NCI-H1417 (cell line): ENCODE measurements around the gene CCDC27.
A peak's percentile ranks its signal among the peaks of the same experiment; 100 is the strongest.
"Not testable (repeated sequence)": the region's sequence is repeated elsewhere in the genome, so short reads cannot be mapped to it uniquely, and the experiment has no call there.

ENCODE experiments used
- DNase-seq, 3 experiments: peaks; one replicate each; lab custom pipeline; 2025; lab: John Stamatoyannopoulos, UW

The CCDC27 gene

DNA sequence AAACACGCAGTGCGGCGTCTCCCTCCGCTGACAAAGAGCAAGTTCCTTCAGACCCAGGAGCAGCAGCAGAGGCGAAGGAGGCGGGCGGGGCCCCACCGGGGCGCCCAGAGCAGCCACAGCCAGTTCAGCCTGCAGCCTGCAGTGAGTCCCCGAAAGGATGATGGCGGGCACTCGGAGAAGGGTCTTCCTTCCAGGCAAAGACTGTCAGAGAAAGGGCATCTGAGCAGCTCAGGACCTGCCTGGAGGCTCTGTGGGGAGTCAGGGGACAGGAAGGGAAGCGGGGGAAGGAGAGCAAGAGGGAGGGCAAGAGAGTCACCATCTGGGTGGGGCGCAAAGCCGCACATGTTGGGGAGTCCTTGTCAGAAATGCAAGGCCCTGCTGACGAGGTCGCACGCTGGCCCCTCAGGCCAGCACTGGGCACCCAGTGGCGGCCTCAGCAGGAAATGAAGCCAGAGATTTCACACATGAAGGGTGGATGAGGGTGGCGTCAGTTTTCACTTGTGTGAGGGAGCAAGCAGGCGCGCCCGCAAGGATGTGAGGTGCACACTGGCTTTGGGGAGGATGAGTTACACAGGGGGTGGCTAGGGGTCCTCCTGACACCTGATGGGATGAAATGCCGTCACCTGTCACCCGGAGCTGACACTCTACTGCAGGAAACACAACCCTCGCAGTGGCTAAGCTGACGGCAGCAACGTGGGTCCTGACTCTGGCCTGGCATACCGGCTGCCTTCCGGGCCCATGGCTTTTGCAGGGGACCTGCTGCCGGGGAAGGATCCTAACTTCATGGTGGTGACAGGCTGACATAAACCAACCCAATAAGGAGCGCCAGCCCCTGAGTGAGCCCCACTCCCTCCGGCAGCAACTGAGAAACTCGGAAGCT lies 37.4 kb downstream of the CCDC27 start:
- DNase-seq = no peak

DNA sequence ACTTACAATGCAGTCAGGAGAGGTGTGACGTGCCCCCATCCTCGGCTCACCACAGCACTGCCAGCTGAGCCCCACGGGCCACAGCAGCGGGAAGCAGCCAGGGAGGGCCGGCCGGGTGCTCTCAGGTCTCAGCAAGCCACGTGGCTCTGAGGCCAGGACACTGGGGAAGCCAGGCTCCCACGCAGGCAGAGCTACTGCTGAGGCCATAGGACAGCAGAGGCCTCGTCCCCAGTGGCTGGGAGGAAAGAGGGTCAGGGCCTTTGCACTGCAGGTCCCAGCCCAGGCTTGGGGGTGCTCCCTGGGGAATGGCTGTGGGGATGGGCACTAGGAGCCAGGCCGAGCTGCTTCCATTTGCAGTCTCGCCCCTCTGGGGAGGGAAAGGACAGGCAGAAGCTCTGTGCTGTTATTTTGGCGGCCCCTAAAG lies 38.3 kb downstream of the CCDC27 start:
- no peak for DNase-seq

DNA sequence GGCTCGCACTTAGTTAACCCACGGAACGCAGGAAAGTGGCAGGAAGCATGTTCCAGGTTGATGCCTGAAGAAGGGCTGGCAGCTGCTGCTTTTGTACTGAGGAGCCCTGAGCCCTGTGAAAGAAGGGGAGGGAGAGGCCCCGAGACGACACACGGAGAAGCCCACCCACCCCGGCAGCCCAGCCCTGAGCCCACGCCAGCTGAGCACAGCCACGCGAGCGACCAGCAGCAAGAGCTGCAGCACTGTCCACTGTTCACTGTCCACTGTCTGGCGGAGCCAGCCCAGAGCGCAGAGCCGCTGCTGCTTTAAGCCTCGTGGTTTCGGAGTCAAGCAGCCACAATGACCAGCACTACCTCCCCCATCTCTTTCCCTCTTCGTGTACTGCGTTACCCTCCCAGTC lies 38.7 kb downstream of the CCDC27 start:
- DNase-seq = no peak

DNA sequence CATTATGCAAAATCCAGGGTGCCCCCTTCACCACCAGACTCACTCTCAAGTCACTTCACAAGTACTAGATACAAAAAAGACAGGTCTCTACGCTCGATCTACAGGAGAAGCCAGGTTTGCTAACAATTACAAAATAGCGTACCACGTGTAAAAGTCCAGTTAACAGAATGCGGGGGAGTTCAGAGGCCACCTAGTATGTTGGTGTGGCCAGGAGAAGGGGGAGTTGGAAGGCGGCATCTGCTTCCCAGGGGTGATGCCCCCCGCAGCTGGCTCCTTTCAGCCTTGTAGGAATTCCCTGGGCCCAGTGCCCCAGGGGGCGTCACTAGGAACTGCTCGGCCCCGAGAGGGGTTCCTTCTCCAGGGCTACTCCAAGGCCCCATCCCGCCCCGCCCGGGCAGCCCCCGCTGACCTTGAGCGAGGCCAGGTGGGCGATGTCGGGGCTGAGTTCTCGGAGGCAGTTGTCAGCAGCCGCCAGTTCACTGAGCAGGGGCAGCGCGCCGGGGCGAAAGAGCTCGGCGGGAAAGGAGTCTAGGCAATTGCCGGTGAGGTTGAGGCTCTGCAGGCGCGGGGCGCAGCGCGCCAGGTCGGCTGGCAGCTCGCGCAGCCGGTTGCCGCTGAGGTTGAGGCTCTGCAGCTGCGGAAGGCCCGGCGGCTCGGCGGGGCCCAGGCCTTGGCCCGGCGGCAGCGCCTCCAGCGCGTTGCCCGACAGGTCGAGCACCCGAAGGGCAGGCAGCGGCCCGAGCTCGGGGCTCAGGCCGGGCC lies 43.4 kb downstream of the CCDC27 start:
- DNase-seq = peak in 1 of 3 experiments; percentile 55

DNA sequence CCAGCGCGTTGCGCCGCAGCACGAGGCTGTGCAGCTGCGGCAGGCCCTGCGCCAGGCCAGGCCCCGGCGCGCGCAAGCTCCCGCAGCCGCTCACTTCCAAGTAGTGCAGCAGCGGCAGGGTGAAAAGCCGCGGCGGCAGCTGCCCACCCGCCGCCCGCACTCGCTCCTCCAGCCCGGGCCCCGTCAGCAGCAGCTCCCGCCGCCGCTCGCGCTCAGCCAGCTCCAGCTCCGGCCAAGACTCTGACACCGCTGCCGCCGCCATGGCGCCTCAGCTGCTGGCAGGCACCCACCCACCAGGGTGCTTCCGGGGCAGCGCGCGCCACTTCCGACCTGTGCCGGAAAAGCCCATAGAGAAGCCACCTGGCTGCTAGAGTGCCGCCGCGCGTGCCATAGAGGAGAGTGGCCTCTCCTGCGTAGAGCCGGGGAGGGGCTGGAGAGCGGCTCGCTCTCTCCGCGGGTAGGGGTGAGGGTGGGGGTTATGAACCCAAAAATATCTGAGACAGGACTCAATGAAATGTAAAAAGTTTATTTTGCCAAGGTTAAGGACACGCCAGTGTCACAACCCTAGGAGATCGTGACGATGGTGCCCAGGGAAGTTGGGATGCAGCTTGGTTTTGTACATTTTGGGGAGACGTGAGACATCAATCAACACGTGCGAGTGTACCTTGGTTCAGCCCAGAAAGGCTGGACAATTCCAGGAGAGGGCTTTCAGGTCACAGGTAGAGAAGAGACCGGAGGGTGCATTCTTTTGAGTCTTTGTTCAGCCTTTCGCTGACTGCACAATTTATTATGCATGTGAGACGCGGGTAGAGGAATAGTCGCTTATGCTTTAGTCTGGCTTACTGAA lies 44.2 kb downstream of the CCDC27 start, which contains the start of gene LRRC47:
LRRC47 (minus strand) TSS at position 284 of the 847 bp plus-strand sequence; CDS start at position 262, 22 bp downstream.
- peak; percentile 78 to 93 (median 89) for DNase-seq

DNA sequence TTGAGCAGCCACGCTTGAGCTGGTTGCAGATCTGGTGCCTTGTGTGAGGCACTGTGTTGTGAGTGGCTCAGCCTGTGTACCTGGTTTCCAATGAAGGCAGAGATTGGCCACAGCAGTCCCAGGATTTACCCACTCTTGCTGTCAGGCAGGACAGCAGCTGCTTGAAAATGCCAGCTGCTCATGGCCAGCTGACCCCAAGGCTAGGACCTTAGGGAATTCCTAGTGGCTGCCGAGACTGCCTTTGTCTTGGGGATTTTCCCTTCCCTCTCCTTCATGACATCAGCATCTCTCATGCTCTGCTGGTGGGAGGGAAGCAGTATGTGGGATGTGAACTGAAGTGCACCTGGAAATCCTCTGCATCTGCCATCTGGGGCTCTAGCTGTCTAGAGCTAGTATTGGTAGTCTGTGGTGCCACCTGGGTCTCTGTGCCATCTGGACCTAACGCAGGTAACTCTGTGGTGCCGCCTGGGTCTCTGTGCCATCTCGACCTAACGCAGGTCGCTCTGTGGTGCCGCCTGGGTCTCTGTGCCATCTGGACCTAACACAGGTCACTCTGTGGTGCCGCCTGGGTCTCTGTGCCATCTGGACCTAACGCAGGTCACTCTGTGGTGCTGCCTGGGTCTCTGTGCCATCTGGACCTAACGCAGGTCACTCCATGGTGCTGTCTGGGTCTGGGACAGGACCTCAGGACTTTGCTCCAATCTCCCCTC lies 47.9 kb downstream of the CCDC27 start:
- DNase-seq = peak in 1 of 3 experiments; percentile 5

DNA sequence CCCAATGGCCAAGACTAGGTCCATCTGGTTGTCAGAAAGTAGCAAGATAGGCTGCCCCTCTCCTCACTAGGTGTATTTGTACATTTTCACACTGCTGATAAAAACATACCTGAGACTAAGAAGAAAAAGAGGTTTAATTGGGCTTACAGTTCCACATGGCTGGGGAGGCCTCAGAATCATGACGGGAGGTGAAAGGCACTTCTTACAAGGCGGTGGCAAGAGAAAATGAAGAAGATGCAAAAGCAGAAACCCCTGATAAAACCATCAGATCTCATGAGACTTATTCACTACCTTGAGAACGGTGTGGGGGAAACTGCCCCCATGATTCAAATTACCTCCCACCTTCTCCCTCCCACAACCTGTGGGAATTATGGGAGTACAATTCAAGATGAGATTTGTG lies 48.5 kb downstream of the CCDC27 start:
- not testable (repeated sequence) for DNase-seq

DNA sequence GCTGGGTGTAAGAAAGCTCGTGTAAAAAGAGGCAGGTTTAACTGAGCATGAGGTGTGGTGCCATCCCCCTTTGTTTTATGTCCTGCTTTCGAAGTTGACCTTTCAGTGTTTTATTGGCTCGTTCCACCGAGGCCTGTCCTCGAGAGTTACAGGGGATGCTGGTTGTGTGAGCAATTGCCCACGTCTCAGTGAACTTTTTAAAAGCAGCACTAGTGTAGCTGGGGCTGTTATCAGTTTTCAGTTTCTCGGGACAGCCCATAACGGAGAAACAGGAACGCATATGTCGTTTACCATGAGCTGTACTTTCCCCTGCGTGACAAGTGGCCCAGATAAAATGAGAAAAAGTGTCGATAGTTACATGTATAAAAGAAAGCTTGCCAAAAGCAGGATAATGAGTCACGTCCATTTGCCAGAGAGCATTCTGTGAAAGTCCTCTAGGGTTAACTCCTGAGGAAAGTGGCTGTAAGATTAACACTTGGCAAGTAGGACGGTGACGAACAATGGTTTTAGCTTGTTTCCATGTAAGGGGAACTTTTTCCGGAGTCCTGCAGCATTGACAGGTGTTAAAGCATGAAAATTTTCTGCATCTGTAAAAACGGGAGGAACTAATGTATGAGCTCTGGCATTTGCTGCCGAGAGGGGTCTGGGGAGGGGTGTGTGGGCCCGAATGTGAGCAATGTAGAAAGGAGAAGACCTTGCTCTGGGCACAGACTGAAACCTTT lies 51.8 kb downstream of the CCDC27 start:
- DNase-seq = no peak

DNA sequence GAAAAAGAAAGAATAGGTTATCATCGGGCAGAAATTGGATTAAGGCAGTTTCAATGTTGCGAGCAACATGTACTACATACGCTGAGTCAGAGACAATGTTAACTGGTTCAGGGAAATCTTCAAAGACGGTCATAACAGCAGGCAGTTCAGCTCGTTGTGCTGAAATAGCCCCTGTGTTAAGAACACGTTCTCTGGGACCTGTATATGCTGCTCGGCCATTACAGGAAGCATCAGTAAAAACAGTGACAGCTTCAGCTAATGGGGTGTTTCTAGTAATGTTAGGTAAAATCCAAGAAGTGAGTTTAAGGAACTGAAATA lies 52.3 kb downstream of the CCDC27 start:
- not testable (repeated sequence) for DNase-seq

DNA sequence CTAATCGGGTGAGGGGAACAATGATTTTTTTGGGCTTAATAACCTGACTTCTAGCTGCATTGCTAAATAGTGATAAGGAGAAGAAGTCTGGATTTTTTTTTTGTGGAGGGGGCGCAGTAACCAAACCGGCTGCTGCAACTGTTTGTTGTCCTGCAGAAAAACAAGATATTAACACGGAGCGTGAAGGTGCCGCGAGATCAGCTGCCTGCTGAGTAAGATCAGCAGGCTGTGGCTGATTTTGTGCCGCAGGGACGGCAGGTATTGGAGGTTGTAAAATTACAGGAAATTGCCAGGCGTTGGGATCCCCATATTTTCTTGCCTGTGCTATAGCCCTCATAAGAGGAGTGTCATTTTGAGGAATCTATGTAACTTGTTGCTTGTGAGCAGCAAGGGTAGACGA lies 52.8 kb downstream of the CCDC27 start:
- no peak for DNase-seq

DNA sequence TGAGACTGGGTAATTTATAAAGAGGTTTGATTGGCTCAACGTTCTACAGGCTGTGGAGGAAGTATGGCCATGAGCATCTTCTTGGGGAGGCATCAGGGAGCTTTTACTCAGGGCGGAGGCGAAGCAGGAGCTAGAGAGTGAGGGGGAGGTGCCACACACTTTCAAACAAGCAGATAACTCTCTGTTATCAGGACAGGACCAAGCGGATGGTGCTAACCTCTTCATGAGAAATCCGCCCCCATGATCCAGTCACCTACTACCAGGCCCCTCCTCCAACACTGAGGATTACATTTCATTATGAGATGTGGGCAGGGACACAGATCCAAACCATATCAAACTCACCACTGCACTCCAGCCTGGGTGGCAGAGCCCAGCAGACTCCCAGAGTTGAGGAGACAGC lies 55.5 kb downstream of the CCDC27 start:
- no peak for DNase-seq

DNA sequence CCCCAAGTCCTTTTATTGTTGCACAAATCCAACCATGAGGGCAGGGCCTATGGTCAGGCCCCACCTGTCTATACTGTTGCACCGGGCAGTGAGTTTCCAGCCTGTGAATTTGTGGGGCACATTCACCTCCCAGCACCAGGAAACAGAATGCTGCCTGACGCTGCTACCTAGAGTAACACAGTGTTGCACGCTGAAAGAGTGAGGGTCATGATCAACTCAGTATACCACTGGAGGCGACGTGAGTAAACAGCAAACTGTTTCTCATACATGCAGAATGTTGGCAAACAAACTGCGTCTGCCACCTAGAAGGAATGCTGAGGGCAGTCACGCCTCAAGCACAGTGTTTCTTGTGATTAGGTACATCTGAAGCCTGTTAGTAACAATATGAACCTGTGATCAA lies 57.4 kb downstream of the CCDC27 start:
- DNase-seq = no peak

DNA sequence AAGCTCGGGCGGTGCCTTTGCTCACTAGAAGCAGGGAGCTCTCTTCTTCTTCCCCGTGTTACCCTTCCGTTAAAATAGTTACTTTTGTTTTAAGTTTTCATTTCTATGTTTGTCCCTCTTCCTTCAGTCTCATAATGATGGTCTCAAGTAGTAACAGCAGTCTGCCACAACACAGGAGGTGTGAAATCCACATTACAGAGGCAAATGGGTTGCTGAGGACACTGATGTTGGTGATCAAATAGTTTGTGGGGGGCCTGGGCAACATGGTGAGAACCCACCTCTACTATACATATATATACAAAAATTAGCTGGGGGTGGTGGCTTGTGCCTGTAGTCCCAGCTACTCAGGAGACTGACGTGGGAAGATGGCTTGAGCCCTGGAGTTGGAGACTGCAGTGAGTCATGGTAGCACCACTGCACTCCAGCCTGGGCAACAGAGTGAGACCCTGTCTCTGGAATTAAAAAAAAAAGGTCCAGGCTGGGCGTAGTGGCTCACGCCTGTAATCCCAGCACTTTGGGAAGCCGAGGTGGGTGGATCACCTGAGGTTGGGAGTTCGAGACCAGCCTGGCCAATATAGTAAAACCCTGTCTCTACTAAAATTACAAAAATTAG lies 58.0 kb downstream of the CCDC27 start:
- not testable (repeated sequence) for DNase-seq

DNA sequence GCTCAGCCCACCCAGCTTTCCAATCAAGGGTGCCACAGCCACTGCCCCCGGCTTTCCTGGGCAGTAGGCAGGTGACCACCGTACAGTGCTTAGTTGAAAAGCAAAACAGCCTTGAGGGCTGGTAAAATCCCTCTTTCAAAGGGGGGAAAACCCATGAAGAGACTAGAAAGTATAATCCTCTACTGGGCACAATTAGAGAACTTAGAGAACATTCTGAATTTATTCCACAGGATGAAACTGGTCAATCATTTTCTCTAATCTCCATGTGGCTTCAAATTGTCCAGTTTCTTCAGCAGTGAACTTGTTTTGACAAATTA lies 59.3 kb downstream of the CCDC27 start:
- DNase-seq = no peak

DNA sequence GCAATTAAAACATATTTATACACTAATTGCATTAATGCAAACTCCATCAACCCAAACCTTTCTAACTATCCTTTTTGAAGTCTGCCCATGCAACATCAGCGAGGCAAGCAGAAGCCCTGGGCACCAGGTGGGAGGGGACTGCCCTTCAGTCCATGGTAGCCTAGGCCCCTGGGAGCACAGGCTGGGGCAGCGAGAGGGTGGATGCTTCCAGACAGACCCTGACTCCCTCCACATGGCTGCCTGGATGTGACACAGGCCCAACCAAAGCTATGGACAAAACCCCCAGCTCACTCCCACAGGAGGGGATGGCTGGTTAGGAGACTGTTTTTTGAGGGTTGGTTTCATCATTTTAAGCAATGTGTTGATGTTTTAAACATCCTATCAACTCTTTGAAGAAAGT lies 61.8 kb downstream of the CCDC27 start:
- no peak for DNase-seq

DNA sequence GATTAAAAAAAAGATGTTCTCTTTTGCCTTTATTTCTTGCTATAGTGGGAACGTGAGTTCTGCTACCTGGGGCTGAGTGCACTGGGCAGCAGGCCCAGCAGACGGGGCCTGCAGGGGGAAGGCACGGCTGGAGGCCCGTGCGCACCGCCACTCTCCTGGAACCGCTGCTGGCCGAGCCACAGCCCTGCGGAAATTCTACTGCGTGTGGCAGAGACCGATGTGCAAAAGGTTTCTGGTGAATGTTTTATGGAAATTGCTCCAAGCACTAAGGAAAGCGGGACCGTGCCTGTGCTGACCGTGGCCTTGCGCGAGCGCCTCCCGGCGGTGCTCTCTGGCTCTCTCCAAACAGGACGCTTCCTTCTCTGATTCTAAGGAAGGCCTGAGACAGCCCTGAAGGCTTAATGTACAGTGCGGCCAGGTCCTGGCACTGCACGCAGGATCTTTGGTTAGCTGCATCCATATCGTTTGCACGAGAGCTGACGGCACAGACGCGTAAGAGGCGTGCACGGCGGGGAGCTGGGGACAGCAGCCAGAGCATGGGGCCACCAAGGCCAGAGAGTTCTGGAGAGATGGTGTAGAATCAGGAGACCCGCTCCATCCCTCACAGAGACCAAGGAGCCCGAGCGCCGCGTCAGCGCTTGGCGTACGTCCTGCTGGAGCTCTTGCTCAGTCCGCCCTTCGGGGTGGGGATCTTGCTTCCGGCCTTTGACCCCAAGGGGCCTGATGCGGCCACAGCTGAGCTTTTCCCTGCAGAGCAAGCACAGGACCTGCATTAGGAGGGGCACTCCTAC lies 62.7 kb downstream of the CCDC27 start:
- DNase-seq = no peak

DNA sequence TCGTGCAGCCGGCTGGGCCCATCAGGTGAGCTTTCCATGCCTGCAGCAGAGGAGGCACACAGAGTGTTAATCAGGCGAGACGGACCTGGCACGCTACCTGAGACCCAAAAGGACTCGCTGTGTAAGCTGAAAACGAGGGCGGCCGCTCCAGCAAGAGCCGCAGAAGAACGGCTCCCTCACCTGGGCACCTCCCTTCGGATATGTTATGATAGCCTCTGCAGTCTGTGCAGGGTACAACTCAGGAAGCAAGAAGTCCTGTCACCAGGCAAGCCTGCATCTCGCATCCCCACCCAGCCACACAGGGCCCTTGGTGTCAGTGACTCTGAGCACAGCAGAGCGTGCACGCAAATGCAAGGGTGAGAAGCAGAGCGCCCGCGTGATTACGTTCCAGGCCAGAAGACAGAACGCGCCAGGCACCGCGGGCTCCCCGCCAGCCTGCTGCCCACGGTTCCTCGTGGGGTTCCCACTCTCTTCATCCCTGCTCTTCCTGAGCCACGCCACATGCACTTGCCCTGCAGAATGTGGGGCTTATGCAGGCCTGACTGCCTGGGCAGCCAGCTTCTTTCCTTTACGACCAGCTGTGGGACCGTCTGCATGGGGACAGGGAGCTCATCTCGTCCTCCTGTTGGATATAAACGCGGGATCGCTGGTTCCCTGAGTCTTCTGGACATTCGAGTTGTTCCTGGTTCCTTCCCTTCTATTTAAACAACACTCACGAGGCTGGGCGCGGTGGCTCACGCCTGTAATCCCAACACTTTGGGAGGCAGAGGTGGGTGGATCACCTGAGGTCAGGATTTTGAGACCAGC lies 64.3 kb downstream of the CCDC27 start:
- DNase-seq = peak in 1 of 3 experiments; percentile 11

DNA sequence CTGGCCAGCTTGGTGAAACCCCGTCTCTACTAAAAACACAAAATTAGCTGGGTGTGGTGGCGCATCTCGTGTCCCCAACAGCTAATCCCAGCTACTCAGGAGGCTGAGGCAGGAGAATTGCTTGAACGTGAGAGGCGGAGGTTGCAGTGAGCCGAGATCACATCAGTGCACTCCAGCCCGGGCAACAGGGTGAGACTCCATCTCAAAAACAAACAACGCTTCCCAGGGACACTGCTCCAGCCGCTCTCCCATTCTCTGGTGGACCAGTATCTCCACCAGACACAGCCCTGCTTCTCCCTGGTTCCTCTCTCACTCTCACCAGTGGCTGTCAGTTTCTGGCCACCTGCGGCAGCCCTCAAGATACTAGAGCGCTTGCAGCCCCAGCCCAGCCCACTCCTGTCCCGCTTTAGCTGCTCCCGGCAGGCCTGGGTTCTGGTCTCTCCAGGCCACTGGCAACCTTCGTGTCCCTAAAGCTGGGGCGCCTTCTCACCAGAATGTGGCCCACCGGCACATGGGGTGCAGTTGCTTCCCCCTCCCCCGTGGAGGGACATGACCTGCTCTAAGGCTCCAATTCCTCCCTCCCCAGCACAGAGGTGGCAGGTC lies 65.0 kb downstream of the CCDC27 start:
- no peak for DNase-seq
